ENCODE data around the gene ZSWIM6. TPM values are rescaled to one million over a fixed set of nuclear protein-coding genes. Genes with fewer than 3 reads are reported as not detected.

The ZSWIM6 gene
- polyA plus RNA-seq, 2 of the 4 experiments (the other 2 are of a cell fraction) = 8.9 to 18.0 TPM

DNA sequence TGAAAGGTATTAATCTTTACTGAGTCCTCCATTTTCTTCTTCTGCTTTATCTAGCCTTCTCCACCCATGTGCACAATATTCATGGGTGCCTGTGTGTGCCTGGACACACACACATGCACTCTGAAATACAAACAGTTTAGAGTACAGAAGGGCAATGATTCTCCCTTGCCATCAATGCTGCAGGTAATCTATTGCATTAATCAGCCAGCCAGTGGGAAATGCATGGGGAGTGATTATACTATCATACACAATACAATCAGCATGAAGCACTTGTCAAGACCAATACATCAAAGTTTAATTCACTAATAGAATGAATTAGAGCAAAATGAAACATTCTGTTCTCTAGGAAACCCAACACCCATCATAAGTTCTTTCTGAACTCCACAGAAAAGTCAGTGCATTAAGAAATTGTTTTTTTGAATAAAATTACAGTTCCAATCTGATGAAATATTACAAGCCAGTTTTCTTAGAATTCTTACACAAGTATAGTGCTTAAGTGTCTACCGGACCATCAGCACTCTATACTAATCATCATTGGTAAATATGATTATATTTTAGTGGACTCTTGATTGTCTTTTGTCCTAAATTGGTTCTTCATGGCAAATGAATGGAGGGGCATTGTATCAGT, 172.2 kb downstream of the ZSWIM6 start:
- FAIRE-seq = peak; percentile 23
- no peak for DNase-seq (ENCODE audit: low read depth in 1 of 2, low spot score in 1 of 2)
- no peaks in the 10 kb centered on the region for H3K9me3 ChIP-seq
- H3K4me2 ChIP-seq = no peak overlapping the region
- H3K4me1 ChIP-seq = no peaks in the 10 kb centered on the region
- TF ChIP-seq, protein P1, sequence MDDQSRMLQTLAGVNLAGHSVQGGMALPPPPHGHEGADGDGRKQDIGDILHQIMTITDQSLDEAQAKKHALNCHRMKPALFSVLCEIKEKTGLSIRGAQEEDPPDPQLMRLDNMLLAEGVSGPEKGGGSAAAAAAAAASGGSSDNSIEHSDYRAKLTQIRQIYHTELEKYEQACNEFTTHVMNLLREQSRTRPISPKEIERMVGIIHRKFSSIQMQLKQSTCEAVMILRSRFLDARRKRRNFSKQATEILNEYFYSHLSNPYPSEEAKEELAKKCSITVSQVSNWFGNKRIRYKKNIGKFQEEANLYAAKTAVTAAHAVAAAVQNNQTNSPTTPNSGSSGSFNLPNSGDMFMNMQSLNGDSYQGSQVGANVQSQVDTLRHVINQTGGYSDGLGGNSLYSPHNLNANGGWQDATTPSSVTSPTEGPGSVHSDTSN (IDR thresholded peaks at IDR 0.05) = no peak
- TF ChIP-seq RARB (CRISPR knock-in tag; IDR thresholded peaks at IDR 0.05) = no peak
- no peak for TF ChIP-seq RCOR1 (IDR thresholded peaks at IDR 0.05; ENCODE audit: low read depth, low read length)
- no peak for TF ChIP-seq TP53 (CRISPR knock-in tag; IDR thresholded peaks at IDR 0.05)
- TF ChIP-seq POLR2AphosphoS2 (conservative IDR thresholded peaks at IDR 0.05; ENCODE audit: low read length) = no peak
- no peak for TF ChIP-seq EP300 (IDR thresholded peaks at IDR 0.05)
- no peak for TF ChIP-seq KDM5A (IDR thresholded peaks at IDR 0.05)
- no peak for TF ChIP-seq CBX2 (IDR thresholded peaks at IDR 0.05; ENCODE audit: borderline replicate concordance, low read depth)
- no peak for TF ChIP-seq NPAS2 (CRISPR knock-in tag; IDR thresholded peaks at IDR 0.05; ENCODE audit: borderline replicate concordance)
- TF ChIP-seq, protein P2, sequence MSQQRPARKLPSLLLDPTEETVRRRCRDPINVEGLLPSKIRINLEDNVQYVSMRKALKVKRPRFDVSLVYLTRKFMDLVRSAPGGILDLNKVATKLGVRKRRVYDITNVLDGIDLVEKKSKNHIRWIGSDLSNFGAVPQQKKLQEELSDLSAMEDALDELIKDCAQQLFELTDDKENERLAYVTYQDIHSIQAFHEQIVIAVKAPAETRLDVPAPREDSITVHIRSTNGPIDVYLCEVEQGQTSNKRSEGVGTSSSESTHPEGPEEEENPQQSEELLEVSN (IDR thresholded peaks at IDR 0.05; ENCODE audit: borderline replicate concordance, low read depth) = no peak
- ATAC-seq = no peak
- POLR2A ChIA-PET = interaction anchor here (0.6 kb wide), 1 partner anchor 219 kb away, joined by 4 read pairs; no protein-coding TSS in a partner anchor
- CTCF ChIA-PET = no interaction called here
- WGBS (ENCODE audit: missing lambda C conversion rate) = 60% methylated on average over 1 of the region's 1 CpG
- H3K4me3 ChIP-seq = no peak overlapping the region
- no peak overlapping the region for H3K27ac ChIP-seq

DNA sequence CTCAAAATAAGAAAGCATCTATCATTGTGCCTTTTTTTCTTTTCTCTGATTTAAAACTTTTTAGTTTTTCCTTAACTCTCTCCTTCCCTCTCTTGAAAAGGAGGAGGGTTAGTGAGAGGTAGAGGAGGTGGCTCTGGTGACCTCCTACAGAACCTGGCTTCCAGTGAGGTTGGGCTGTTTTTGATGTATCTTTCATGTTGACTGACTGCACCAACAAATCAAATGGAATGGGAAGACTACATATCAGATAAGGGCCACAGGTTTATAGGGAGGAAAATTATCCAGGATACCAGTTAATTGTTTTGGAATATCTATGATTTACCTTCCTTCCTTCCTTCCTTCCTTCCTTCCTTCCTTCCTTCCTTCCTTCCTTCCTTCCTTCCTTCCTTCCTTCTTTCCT, 173.2 kb downstream of the ZSWIM6 start:
- ATAC-seq = no peak
- TF ChIP-seq, protein P2 (IDR thresholded peaks at IDR 0.05; ENCODE audit: borderline replicate concordance, low read depth) = no peak
- TF ChIP-seq CHD2 (IDR thresholded peaks at IDR 0.05; ENCODE audit: low read length, partially characterized antibody) (no peak), FOXS1 (CRISPR knock-in tag; IDR thresholded peaks at IDR 0.05) (no peak), HEYL (CRISPR knock-in tag; IDR thresholded peaks at IDR 0.05) (no peak), HDAC2 (IDR thresholded peaks at IDR 0.05) (no peak), RAD21 (conservative IDR thresholded peaks at IDR 0.05 in 1 of 2, IDR thresholded peaks at IDR 0.05 in 1 of 2) (no peak), RARB (CRISPR knock-in tag; IDR thresholded peaks at IDR 0.05) (no peak), RNF2 (IDR thresholded peaks at IDR 0.05; ENCODE audit: borderline replicate concordance, low read depth) (no peak)

DNA sequence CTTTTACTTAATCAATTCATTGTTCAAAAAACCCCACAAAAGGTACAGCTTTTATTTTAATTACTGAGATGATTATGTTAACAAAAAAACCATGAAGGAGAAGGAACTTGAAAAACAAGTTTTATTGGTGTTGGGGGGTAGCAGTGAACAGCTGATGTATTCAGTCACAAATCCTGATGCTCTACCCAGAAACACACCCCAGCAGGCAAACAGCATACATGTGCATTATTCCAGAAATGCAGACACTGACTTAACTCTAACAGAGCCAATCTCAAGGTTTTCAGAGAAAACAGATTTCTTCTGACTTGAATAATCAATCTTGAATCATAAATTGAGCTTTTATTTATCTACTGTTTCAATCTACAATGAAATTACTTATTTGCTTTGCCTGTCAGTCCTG, 175.2 kb downstream of the ZSWIM6 start:
- FAIRE-seq (no peak), DNase-seq (ENCODE audit: low read depth in 1 of 2, low spot score in 1 of 2) (no peak), ATAC-seq (no peak)
- ChIA-PET CTCF (interaction anchor here (0.9 kb wide), 1 partner anchor 168 kb away, joined by 5 read pairs; no protein-coding TSS in a partner anchor), POLR2A (no interaction called here)
- Histone ChIP-seq H3K4me2 (no peak overlapping the region), H3K27ac (no peak overlapping the region), H3K4me3 (no peak overlapping the region), H3K9me3 (peaks cover 4% of the 10 kb centered on the region; the same call in 1 of the 3 replicates), H3K4me1 (no peaks in the 10 kb centered on the region)
- TF ChIP-seq RAD21 (conservative IDR thresholded peaks at IDR 0.05 in 1 of 2, IDR thresholded peaks at IDR 0.05 in 1 of 2) = no peak
- no peak for TF ChIP-seq JUNB (IDR thresholded peaks at IDR 0.05)
- TF ChIP-seq, protein P3, sequence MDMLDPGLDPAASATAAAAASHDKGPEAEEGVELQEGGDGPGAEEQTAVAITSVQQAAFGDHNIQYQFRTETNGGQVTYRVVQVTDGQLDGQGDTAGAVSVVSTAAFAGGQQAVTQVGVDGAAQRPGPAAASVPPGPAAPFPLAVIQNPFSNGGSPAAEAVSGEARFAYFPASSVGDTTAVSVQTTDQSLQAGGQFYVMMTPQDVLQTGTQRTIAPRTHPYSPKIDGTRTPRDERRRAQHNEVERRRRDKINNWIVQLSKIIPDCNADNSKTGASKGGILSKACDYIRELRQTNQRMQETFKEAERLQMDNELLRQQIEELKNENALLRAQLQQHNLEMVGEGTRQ (IDR thresholded peaks at IDR 0.05) = no peak
- no peak for TF ChIP-seq EHMT2 (IDR thresholded peaks at IDR 0.05; ENCODE audit: low read depth)
- no peak for TF ChIP-seq FOSB (CRISPR knock-in tag; IDR thresholded peaks at IDR 0.05)
- no peak for TF ChIP-seq SMC3 (IDR thresholded peaks at IDR 0.05)
- TF ChIP-seq, protein P4, sequence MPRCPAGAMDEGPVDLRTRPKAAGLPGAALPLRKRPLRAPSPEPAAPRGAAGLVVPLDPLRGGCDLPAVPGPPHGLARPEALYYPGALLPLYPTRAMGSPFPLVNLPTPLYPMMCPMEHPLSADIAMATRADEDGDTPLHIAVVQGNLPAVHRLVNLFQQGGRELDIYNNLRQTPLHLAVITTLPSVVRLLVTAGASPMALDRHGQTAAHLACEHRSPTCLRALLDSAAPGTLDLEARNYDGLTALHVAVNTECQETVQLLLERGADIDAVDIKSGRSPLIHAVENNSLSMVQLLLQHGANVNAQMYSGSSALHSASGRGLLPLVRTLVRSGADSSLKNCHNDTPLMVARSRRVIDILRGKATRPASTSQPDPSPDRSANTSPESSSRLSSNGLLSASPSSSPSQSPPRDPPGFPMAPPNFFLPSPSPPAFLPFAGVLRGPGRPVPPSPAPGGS (IDR thresholded peaks at IDR 0.05) = no peak
- TF ChIP-seq MAZ (IDR thresholded peaks at IDR 0.05; ENCODE audit: borderline replicate concordance, low read depth, low read length) = no peak
- TF ChIP-seq, protein P5, sequence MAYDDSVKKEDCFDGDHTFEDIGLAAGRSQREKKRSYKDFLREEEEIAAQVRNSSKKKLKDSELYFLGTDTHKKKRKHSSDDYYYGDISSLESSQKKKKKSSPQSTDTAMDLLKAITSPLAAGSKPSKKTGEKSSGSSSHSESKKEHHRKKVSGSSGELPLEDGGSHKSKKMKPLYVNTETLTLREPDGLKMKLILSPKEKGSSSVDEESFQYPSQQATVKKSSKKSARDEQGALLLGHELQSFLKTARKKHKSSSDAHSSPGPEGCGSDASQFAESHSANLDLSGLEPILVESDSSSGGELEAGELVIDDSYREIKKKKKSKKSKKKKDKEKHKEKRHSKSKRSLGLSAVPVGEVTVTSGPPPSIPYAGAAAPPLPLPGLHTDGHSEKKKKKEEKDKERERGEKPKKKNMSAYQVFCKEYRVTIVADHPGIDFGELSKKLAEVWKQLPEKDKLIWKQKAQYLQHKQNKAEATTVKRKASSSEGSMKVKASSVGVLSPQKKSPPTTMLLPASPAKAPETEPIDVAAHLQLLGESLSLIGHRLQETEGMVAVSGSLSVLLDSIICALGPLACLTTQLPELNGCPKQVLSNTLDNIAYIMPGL (CRISPR knock-in tag; IDR thresholded peaks at IDR 0.05; ENCODE audit: borderline replicate concordance) = no peak
- TF ChIP-seq KDM5A (IDR thresholded peaks at IDR 0.05) = no peak
- no peak for TF ChIP-seq EHF (CRISPR knock-in tag; IDR thresholded peaks at IDR 0.05)
- no peak for TF ChIP-seq ESRRA (IDR thresholded peaks at IDR 0.05; ENCODE audit: borderline replicate concordance, low read length)
- TF ChIP-seq, protein P1 (IDR thresholded peaks at IDR 0.05) = no peak
- TF ChIP-seq HDAC2 (IDR thresholded peaks at IDR 0.05) = no peak

More for the DNA sequence above, 173.2 kb downstream of the ZSWIM6 start:
- Histone ChIP-seq H3K9me3 (no peaks in the 10 kb centered on the region), H3K4me1 (no peaks in the 10 kb centered on the region), H3K4me2 (no peak overlapping the region), H3K27ac (no peak overlapping the region), H3K4me3 (no peak overlapping the region)
- ChIA-PET CTCF (no interaction called here), POLR2A (no interaction called here)
- FAIRE-seq (no peak), DNase-seq (ENCODE audit: low read depth in 1 of 2, low spot score in 1 of 2) (no peak)
